Lower leg skin (tissue), 3 donors: ENCODE data around the gene RPN2.

ENCODE experiments used
- POLR2A ChIP-seq, 2 donors: fragments of 450-650 bp; IDR thresholded peaks; one replicate each; pipeline ENCODE4 v1.6.1; 2016 to 2017; ENCODE audit warnings: antibody characterized with exemption in 2 of 2, mild to moderate bottlenecking in 1 of 2, moderate library complexity in 1 of 2
- TF ChIP-seq, protein P1 (sequence below), 3 donors: fragments of 450-650 bp; IDR thresholded peaks; one replicate each; pipeline ENCODE4 v1.5.1; 2016; ENCODE audit warnings: antibody characterized with exemption in 3 of 3, mild to moderate bottlenecking in 3 of 3, moderate library complexity in 2 of 3

DNA sequence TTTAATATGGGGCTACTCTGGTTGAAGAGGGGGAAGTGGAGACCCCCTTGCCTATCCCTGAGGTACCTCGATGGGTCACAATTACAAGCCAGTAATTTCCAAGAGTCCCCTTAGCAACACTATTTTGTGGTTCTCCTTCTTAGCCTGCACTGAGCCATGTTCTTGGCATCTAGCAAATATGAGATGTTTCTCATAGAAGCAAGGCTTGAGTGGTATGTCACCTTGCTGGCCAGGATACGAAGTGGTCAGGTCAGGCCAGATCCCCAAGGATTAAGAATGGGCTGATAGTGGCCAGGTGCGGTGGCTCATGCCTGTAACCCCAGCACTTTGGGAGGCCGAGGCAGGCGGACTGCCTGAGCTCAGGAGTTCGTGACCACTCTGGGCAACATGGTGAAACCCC, 84.6 kb downstream of the RPN2 start:
- TF ChIP-seq, protein P1, sequence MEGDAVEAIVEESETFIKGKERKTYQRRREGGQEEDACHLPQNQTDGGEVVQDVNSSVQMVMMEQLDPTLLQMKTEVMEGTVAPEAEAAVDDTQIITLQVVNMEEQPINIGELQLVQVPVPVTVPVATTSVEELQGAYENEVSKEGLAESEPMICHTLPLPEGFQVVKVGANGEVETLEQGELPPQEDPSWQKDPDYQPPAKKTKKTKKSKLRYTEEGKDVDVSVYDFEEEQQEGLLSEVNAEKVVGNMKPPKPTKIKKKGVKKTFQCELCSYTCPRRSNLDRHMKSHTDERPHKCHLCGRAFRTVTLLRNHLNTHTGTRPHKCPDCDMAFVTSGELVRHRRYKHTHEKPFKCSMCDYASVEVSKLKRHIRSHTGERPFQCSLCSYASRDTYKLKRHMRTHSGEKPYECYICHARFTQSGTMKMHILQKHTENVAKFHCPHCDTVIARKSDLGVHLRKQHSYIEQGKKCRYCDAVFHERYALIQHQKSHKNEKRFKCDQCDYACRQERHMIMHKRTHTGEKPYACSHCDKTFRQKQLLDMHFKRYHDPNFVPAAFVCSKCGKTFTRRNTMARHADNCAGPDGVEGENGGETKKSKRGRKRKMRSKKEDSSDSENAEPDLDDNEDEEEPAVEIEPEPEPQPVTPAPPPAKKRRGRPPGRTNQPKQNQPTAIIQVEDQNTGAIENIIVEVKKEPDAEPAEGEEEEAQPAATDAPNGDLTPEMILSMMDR (IDR thresholded peaks at IDR 0.05): no peak
- no peak for TF ChIP-seq POLR2A (IDR thresholded peaks at IDR 0.05)
